ENCODE results near the gene MBTPS1.

Gene MBTPS1

GRCh38 chr16:84048871-84049270, 67.9 kb downstream of the MBTPS1 start:
- TF ChIP-seq CTCF (IDR thresholded peaks at IDR 0.05) = no peak
- no peak for DNase-seq (ENCODE audit: low spot score)

GRCh38 chr16:84048270-84048669, 68.5 kb downstream of the MBTPS1 start:
- DNase-seq (ENCODE audit: low spot score) = no peak

More at GRCh38 chr16:84048871-84049270, 67.9 kb downstream of the MBTPS1 start:
- Histone ChIP-seq H3K27ac (no peak overlapping the region), H3K4me3 (no peak overlapping the region)

GRCh38 chr16:84047626-84048025, 69.1 kb downstream of the MBTPS1 start:
- DNase-seq (ENCODE audit: low spot score) = no peak
- Histone ChIP-seq H3K4me3 (no peak overlapping the region), H3K27ac (no peak overlapping the region)
- no peak for TF ChIP-seq CTCF (IDR thresholded peaks at IDR 0.05)

More at GRCh38 chr16:84048270-84048669, 68.5 kb downstream of the MBTPS1 start:
- no peak for TF ChIP-seq CTCF (IDR thresholded peaks at IDR 0.05)
- Histone ChIP-seq H3K27ac (no peak overlapping the region), H3K4me3 (no peak overlapping the region)

- no peak for TF ChIP-seq CTCF (IDR thresholded peaks at IDR 0.05)
- Histone ChIP-seq H3K4me3 (no peak overlapping the region), H3K27ac (no peak overlapping the region)
- DNase-seq (ENCODE audit: low spot score) = no peak
These were observed 69.5 kb downstream of the MBTPS1 start for GRCh38 chr16:84047206-84047605.

- no peak for TF ChIP-seq CTCF (IDR thresholded peaks at IDR 0.05)
- H3K4me3 ChIP-seq = no peak overlapping the region
- H3K27ac ChIP-seq = no peak overlapping the region
- DNase-seq (ENCODE audit: low spot score) = no peak
These were observed 70.8 kb downstream of the MBTPS1 start for GRCh38 chr16:84045818-84046470.

GRCh38 chr16:84045001-84045817, 71.5 kb downstream of the MBTPS1 start:
- no peak for DNase-seq (ENCODE audit: low spot score)
- no peak overlapping the region for H3K27ac ChIP-seq
- H3K4me3 ChIP-seq = no peak overlapping the region
- TF ChIP-seq CTCF (IDR thresholded peaks at IDR 0.05) = no peak

- no peak for TF ChIP-seq CTCF (IDR thresholded peaks at IDR 0.05)
- no peak overlapping the region for H3K4me3 ChIP-seq
- DNase-seq (ENCODE audit: low spot score) = no peak
These were observed 72.6 kb downstream of the MBTPS1 start for GRCh38 chr16:84044118-84044488.

More at GRCh38 chr16:84044118-84044488, 72.6 kb downstream of the MBTPS1 start:
- H3K27ac ChIP-seq = no peak overlapping the region
